ENCODE data around the gene ARFRP1. TPM values are rescaled to one million over a fixed set of nuclear protein-coding genes. Genes with fewer than 3 reads are reported as not detected.

Gene ARFRP1
- 10 to 100 TPM; 25.5 to 44.3 (median 40.9) TPM for total RNA-seq

GRCh38 chr20:63707558-63708300, at the start of gene ARFRP1, which contains the start of gene ZGPAT:
Gene ARFRP1, minus strand, starts transcription at chr20:63707976. Its CDS starts 885 bp downstream, at chr20:63707091.
Gene ZGPAT, plus strand, starts transcription at chr20:63708039. Its CDS starts 542 bp downstream, at chr20:63708581.
- ATAC-seq (ENCODE audit: low FRiP score), result peak; percentile 82
- no peak for DNase-seq (ENCODE audit: low spot score)
- TF ChIP-seq CTCF (IDR thresholded peaks at IDR 0.05), result no peak

- ATAC-seq (ENCODE audit: low FRiP score), result no peak
- no peak for TF ChIP-seq CTCF (IDR thresholded peaks at IDR 0.05)
- DNase-seq (ENCODE audit: low spot score), result no peak
Observed at GRCh38 chr20:63756648-63756991, 48.8 kb upstream of the ARFRP1 start.

- no peak for TF ChIP-seq CTCF (IDR thresholded peaks at IDR 0.05)
- DNase-seq (ENCODE audit: low spot score), result no peak
- ATAC-seq (ENCODE audit: low FRiP score), result no peak
Observed at GRCh38 chr20:63755933-63756647, 48.3 kb upstream of the ARFRP1 start.

- no peak for ATAC-seq (ENCODE audit: low FRiP score)
- no peak for TF ChIP-seq CTCF (IDR thresholded peaks at IDR 0.05)
- no peak for DNase-seq (ENCODE audit: low spot score)
Observed at GRCh38 chr20:63754008-63754407, 46.2 kb upstream of the ARFRP1 start.

GRCh38 chr20:63753381-63753780, 45.6 kb upstream of the ARFRP1 start:
- TF ChIP-seq CTCF (IDR thresholded peaks at IDR 0.05), result no peak
- DNase-seq (ENCODE audit: low spot score) (no peak), ATAC-seq (ENCODE audit: low FRiP score) (no peak)

- ATAC-seq (ENCODE audit: low FRiP score) (no peak), DNase-seq (ENCODE audit: low spot score) (no peak)
- no peak for TF ChIP-seq CTCF (IDR thresholded peaks at IDR 0.05)
Observed at GRCh38 chr20:63752411-63753101, 44.8 kb upstream of the ARFRP1 start.
